H1 (cell line): ENCODE data around the gene FAM3B. TPM values are rescaled to one million over a fixed set of nuclear protein-coding genes. Genes with fewer than 3 reads are reported as not detected.

Experiments used
- CTCF ChIA-PET: fragments of 300-600 bp; sonication (Branson Sonifier 250); formaldehyde crosslinking; loops from one replicate; lab custom pipeline; 2021; ENCODE audit not compliant: partially characterized antibody; lab: Charles Lee
- POLR2A ChIA-PET: fragments of 300-600 bp; sonication (Branson Sonifier 250); formaldehyde crosslinking; loops from one replicate; lab custom pipeline; 2021; ENCODE audit warnings: inconsistent platforms; ENCODE audit not compliant: partially characterized antibody; lab: Charles Lee
- DNase-seq, 2 experiments: peaks; one replicate each; pipeline versions ENCODE4 v3.0.0 to v3.0.0-alpha.2; 2010 to 2022; ENCODE audit warnings: low spot score in 2 of 2, low read depth in 1 of 2, mixed read lengths in 1 of 2
- FAIRE-seq: peaks from 2 replicates; lab custom pipeline; 2011; peaks lifted over from hg19 to GRCh38; lab: Jason Lieb, UNC
- H2AFZ ChIP-seq: 2 replicates; pipeline ENCODE4 v1.8.1; 2012; ENCODE audit warnings: low read length, inconsistent platforms
- H2AK5ac ChIP-seq: 2 replicates; pipeline ENCODE4 v1.6.1; 2013; ENCODE audit warnings: low read depth, low read length
- H2BK120ac ChIP-seq: replicated peaks from 2 replicates; pipeline ENCODE3; 2013; ENCODE audit warnings: low read depth, low read length, inconsistent platforms
- H2BK12ac ChIP-seq: 2 replicates; pipeline ENCODE4 v1.6.1; 2013; ENCODE audit warnings: low read depth, low read length
- H2BK15ac ChIP-seq: 2 replicates; pipeline ENCODE4 v1.6.1; 2013; ENCODE audit warnings: low read length
- H2BK20ac ChIP-seq: 2 replicates; pipeline ENCODE4 v1.6.1; 2013; ENCODE audit warnings: low read length
- H2BK5ac ChIP-seq: 2 replicates; pipeline ENCODE4 v1.6.1; 2013; ENCODE audit warnings: low read depth, low read length
- H3K14ac ChIP-seq: 2 replicates; pipeline ENCODE4 v1.6.1; 2013; ENCODE audit warnings: inconsistent platforms; ENCODE audit not compliant: insufficient read length
- H3K18ac ChIP-seq: 2 replicates; pipeline ENCODE4 v1.6.1; 2013; ENCODE audit warnings: low read length; ENCODE audit errors: extremely low read depth
- H3K23ac ChIP-seq: 2 replicates; pipeline ENCODE4 v1.6.1; 2013; ENCODE audit warnings: inconsistent platforms; ENCODE audit not compliant: insufficient read length
- H3K23me2 ChIP-seq: 2 replicates; pipeline ENCODE4 v1.6.1; 2013; ENCODE audit warnings: low read depth, low read length
- H3K27ac ChIP-seq: 2 replicates; pipeline ENCODE4 v1.6.1; 2011; ENCODE audit warnings: low read depth, low read length, inconsistent platforms
- H3K27me3 ChIP-seq, 4 experiments: replicated peaks in 1 of 4; 1 replicate in 1 of 4; 2 replicates in 3 of 4; pipeline versions ENCODE4 v1.6.1 to v1.8.1; 2011 to 2013; ENCODE audit warnings: low read length in 3 of 4, mild to moderate bottlenecking in 3 of 4, inconsistent platforms in 2 of 4, mixed read lengths in 2 of 4, moderate library complexity in 1 of 4; ENCODE audit not compliant: control insufficient read depth in 3 of 4, insufficient read depth in 3 of 4; ENCODE audit errors: extremely low read depth in 1 of 4
- H3K36me3 ChIP-seq, 4 experiments: 2 replicates each; pipeline versions ENCODE4 v1.6.1 to v1.8.1; 2011 to 2013; ENCODE audit warnings: mild to moderate bottlenecking in 4 of 4, low read length in 3 of 4, moderate library complexity in 2 of 4, control low read depth in 1 of 4, inconsistent platforms in 1 of 4; ENCODE audit not compliant: insufficient read depth in 4 of 4, control insufficient read depth in 2 of 4
- H3K4ac ChIP-seq: replicated peaks from 2 replicates; pipeline ENCODE3; 2013; ENCODE audit warnings: low read length, low read depth, mixed read lengths, inconsistent platforms; ENCODE audit not compliant: insufficient read length
- H3K4me1 ChIP-seq, 4 experiments: replicated peaks in 1 of 4; 1 replicate in 1 of 4; 2 replicates in 3 of 4; pipeline versions ENCODE4 v1.6.1 to v1.8.1; 2011 to 2013; ENCODE audit warnings: low read length in 3 of 4, inconsistent platforms in 2 of 4, mixed read lengths in 1 of 4; ENCODE audit not compliant: insufficient read depth in 4 of 4, control insufficient read depth in 3 of 4
- H3K4me2 ChIP-seq, 2 experiments: 2 replicates each; pipeline versions ENCODE4 v1.6.1 to v1.8.1; 2011 to 2013; ENCODE audit warnings: low read depth in 2 of 2, low read length in 2 of 2, control low read depth in 1 of 2, inconsistent platforms in 1 of 2, mild to moderate bottlenecking in 1 of 2; ENCODE audit not compliant: insufficient read depth in 1 of 2
- H3K4me3 ChIP-seq, 4 experiments: fragments of 200-600, 300-600 bp in 1 of 4; sonication (generic), shearing (Covaris generic), sonication (Bioruptor Twin) in 1 of 4; 2 replicates each; pipeline versions ENCODE4 v1.5.1 to v1.8.1; 2011 to 2016; ENCODE audit warnings: low read length in 4 of 4, low read depth in 3 of 4, control low read depth in 2 of 4, inconsistent platforms in 2 of 4, mild to moderate bottlenecking in 2 of 4, mixed read lengths in 1 of 4, moderate library complexity in 1 of 4; ENCODE audit not compliant: insufficient read depth in 2 of 4; ENCODE audit errors: extremely low read depth in 1 of 4
- H3K56ac ChIP-seq: replicated peaks from 2 replicates; pipeline ENCODE3; 2013; ENCODE audit warnings: low read depth, mild to moderate bottlenecking, mixed read lengths, low read length, inconsistent platforms; ENCODE audit not compliant: insufficient read length
- H3K79me1 ChIP-seq: 2 replicates; pipeline ENCODE4 v1.6.1; 2013; ENCODE audit warnings: low read depth, low read length, control low read depth
- H3K79me2 ChIP-seq, 2 experiments: 2 replicates each; pipeline versions ENCODE4 v1.6.1 to v1.8.1; 2012 to 2013; ENCODE audit warnings: low read length in 2 of 2, mild to moderate bottlenecking in 2 of 2, inconsistent platforms in 1 of 2; ENCODE audit not compliant: insufficient read depth in 2 of 2, control insufficient read depth in 1 of 2
- H3K9ac ChIP-seq, 4 experiments: replicated peaks in 1 of 4; 1 replicate in 1 of 4; 2 replicates in 3 of 4; pipeline versions ENCODE4 v1.6.1 to v1.8.1; 2011 to 2013; ENCODE audit warnings: low read depth in 3 of 4, low read length in 3 of 4, control low read depth in 2 of 4, mild to moderate bottlenecking in 2 of 4, moderate library complexity in 2 of 4, inconsistent platforms in 1 of 4; ENCODE audit errors: extremely low read depth in 1 of 4
- H3K9me3 ChIP-seq, 2 experiments: 2 replicates each; pipeline versions ENCODE4 v1.6.1 to v1.8.1; 2012 to 2013; ENCODE audit warnings: mild to moderate bottlenecking in 2 of 2, moderate library complexity in 2 of 2, control low read depth in 1 of 2, inconsistent platforms in 1 of 2, low read depth in 1 of 2, low read length in 1 of 2, mixed read lengths in 1 of 2; ENCODE audit not compliant: insufficient read depth in 2 of 2
- H4K20me1 ChIP-seq, 2 experiments: replicated peaks in 1 of 2; 2 replicates each; pipeline versions ENCODE3 to v1.8.1; 2011 to 2013; ENCODE audit warnings: inconsistent platforms in 2 of 2, low read length in 2 of 2, mild to moderate bottlenecking in 1 of 2; ENCODE audit not compliant: insufficient read depth in 2 of 2, control insufficient read depth in 1 of 2
- H4K5ac ChIP-seq: 2 replicates; pipeline ENCODE4 v1.6.1; 2013; ENCODE audit warnings: low read length, low read depth, mixed read lengths, inconsistent platforms; ENCODE audit not compliant: insufficient read length
- H4K8ac ChIP-seq: 2 replicates; pipeline ENCODE4 v1.8.0; 2013; ENCODE audit warnings: mild to moderate bottlenecking, moderate library complexity, low read length, inconsistent platforms; ENCODE audit not compliant: insufficient read depth; ENCODE audit errors: extremely low read depth
- H4K91ac ChIP-seq: replicated peaks from 2 replicates; pipeline ENCODE3; 2013; ENCODE audit warnings: low read length, mixed read lengths, inconsistent platforms; ENCODE audit not compliant: insufficient read length
- ASH2L ChIP-seq: fragments of 200-600, 300-600 bp; sonication (generic); IDR thresholded peaks from one replicate; pipeline ENCODE4 v1.7.1; 2017; ENCODE audit warnings: low read length
- CEBPB ChIP-seq: IDR thresholded peaks from 2 replicates; pipeline ENCODE4 v1.6.1; 2012; ENCODE audit warnings: low read depth, low read length
- CHD1 ChIP-seq: IDR thresholded peaks from 2 replicates; pipeline ENCODE4 v1.6.1; 2012; ENCODE audit warnings: low read depth, low read length, improper control_type of control experiment
- E2F6 ChIP-seq: IDR thresholded peaks from 2 replicates; pipeline ENCODE4 v1.6.1; 2012; ENCODE audit warnings: inconsistent platforms
- EGR1 ChIP-seq: IDR thresholded peaks from 2 replicates; pipeline ENCODE4 v1.6.1; 2011; ENCODE audit warnings: low read depth, low read length, borderline replicate concordance
- HDAC6 ChIP-seq: IDR thresholded peaks from one replicate; pipeline ENCODE4 v1.7.1; 2012; ENCODE audit warnings: low read depth, mild to moderate bottlenecking, inconsistent platforms, low read length, moderate library complexity
- KDM5A ChIP-seq: fragments of 200-600 bp; IDR thresholded peaks from 2 replicates; pipeline ENCODE4 v1.7.1; 2012; ENCODE audit warnings: mild to moderate bottlenecking, low read length, inconsistent platforms, mixed read lengths
- NANOG ChIP-seq: IDR thresholded peaks from 2 replicates; pipeline ENCODE4 v1.6.1; 2011; ENCODE audit warnings: low read length, low read depth, mild to moderate bottlenecking, inconsistent platforms; ENCODE audit not compliant: insufficient read depth, poor library complexity, severe bottlenecking
- NRF1 ChIP-seq: IDR thresholded peaks from 2 replicates; pipeline ENCODE4 v1.6.1; 2011; ENCODE audit warnings: mild to moderate bottlenecking, low read depth, low read length, improper control_type of control experiment
- POLR2AphosphoS5 ChIP-seq: IDR thresholded peaks from 2 replicates; pipeline ENCODE4 v1.6.1; 2011; ENCODE audit warnings: low read depth, low read length
- RAD21 ChIP-seq, 2 experiments: IDR thresholded peaks in 1 of 2; conservative IDR thresholded peaks in 1 of 2; 2 replicates each; pipeline ENCODE4 v1.6.1; 2011; ENCODE audit warnings: low read depth in 2 of 2, low read length in 2 of 2, improper control_type of control experiment in 1 of 2, inconsistent platforms in 1 of 2, mild to moderate bottlenecking in 1 of 2, moderate library complexity in 1 of 2
- RNF2 ChIP-seq: fragments of 200-900, 300-1000 bp; sonication (generic); IDR thresholded peaks from 2 replicates; pipeline ENCODE4 v1.7.1; 2016; ENCODE audit warnings: borderline replicate concordance, low read depth, mild to moderate bottlenecking, antibody characterized with exemption, low read length; ENCODE audit not compliant: poor library complexity, severe bottlenecking; ENCODE audit errors: missing control alignments
- WGBS, 2 experiments: shearing (Covaris generic) in 1 of 2; methylation state at CpG; one replicate each; pipeline versions ENCODE4 v1.1.6 to v1.1.7; 2013 to 2015; ENCODE audit warnings: low lambda C conversion rate in 2 of 2, mixed read lengths in 2 of 2, inconsistent platforms in 1 of 2, low coverage in 1 of 2, missing lambda C conversion rate in 1 of 2; ENCODE audit not compliant: insufficient replicate concordance in 2 of 2, insufficient coverage in 1 of 2, insufficient read length in 1 of 2; ENCODE audit errors: extremely low coverage in 1 of 2, missing lambda C conversion rate in 1 of 2; 5-methylcytosine and 5-hydroxymethylcytosine counted together
- polyA plus RNA-seq, 7 experiments: library from polyadenylated mRNA; depleted of rRNA in 3 of 7; stranded (reverse) in 5 of 7; unstranded in 2 of 7; fragments of >200 nt in 5 of 7; fragments of 200-250 nt in 2 of 7; gene quantifications; 1 replicate in 5 of 7; 2 replicates in 1 of 7; 4 replicates in 1 of 7; pipeline versions ENCODE4 v1.2.1 to v1.2.3, GENCODE V29; 2011 to 2013; ENCODE audit warnings: missing spikeins in 2 of 7, mixed read lengths in 2 of 7
- total RNA-seq: library from RNA; stranded (reverse); fragmentation: NEBNext Ultra II Directional; extraction: Animal tissue kit (Norgen Biotek cat#: 25700); gene quantifications from 2 replicates; pipeline ENCODE4 v1.2.1, GENCODE V29; 2021

FAM3B gene
- total and polyA plus RNA-seq, 2 of the 8 experiments (the other 6 are each of a cell fraction or from before 2014, with no cell fraction given), result 2.0 TPM

GRCh38 chr21:41325138-41325912, 8.7 kb downstream of the FAM3B start:
- FAIRE-seq, result no peak
- H2BK5ac ChIP-seq, result no peak overlapping the region
- ChIA-PET POLR2A (no interaction called here), CTCF (no interaction called here)
- H4K5ac ChIP-seq, result no peak overlapping the region
- 87% methylated on average over 7 of the region's 7 CpGs; no CpG with 5 or more reads in 1 of the 2 experiments for WGBS, 2 experiments
- H3K9ac ChIP-seq, result no peak overlapping the region
- no peaks in the 10 kb centered on the region for H3K79me1 ChIP-seq
- no peak overlapping the region for H2AK5ac ChIP-seq
- H2BK20ac ChIP-seq, result no peak overlapping the region
- no peak overlapping the region for H3K4ac ChIP-seq
- H3K27ac ChIP-seq, result no peak overlapping the region
- H4K91ac ChIP-seq, result no peak overlapping the region
- H3K56ac ChIP-seq, result no peak overlapping the region
- H4K20me1 ChIP-seq, result no peaks in the 10 kb centered on the region
- no peak overlapping the region for H3K4me3 ChIP-seq
- no peak overlapping the region for H2AFZ ChIP-seq
- DNase-seq, result no peak
- H2BK15ac ChIP-seq, result no peak overlapping the region
- no peaks in the 10 kb centered on the region for H3K79me2 ChIP-seq
- H4K8ac ChIP-seq, result no peak overlapping the region
- no peak overlapping the region for H3K4me2 ChIP-seq
- H3K14ac ChIP-seq, result no peak overlapping the region
- no peak overlapping the region for H3K23ac ChIP-seq
- H3K18ac ChIP-seq, result no peak overlapping the region
- no peak overlapping the region for H2BK12ac ChIP-seq
- no peaks in the 10 kb centered on the region for H3K23me2 ChIP-seq
- H3K9me3 ChIP-seq, result no peaks in the 10 kb centered on the region
- no peaks in the 10 kb centered on the region for H3K27me3 ChIP-seq
- no peaks in the 10 kb centered on the region for H3K36me3 ChIP-seq
- peaks cover 0 to 8% (median 3%) of the 10 kb centered on the region in 4 experiments; a peak in 3 of 7 replicates for H3K4me1 ChIP-seq
- no peak overlapping the region for H2BK120ac ChIP-seq
- TF ChIP-seq KDM5A, result no peak
- no peak for TF ChIP-seq HDAC6
- TF ChIP-seq ASH2L, result no peak
- TF ChIP-seq E2F6, result no peak
- TF ChIP-seq NANOG, result no peak
- TF ChIP-seq RNF2, result no peak
- no peak for TF ChIP-seq POLR2AphosphoS5
- TF ChIP-seq CEBPB, result no peak
- TF ChIP-seq RAD21 (IDR thresholded peaks at IDR 0.05 in 1 of 2, conservative IDR thresholded peaks at IDR 0.05 in 1 of 2; ENCODE audit: low read depth in 2 of 2, low read length in 2 of 2), result no peak
- no peak for TF ChIP-seq NRF1
- TF ChIP-seq CHD1, result no peak
- TF ChIP-seq EGR1, result no peak
